ENCODE results near the gene VPS26B. TPM values are rescaled to one million over a fixed set of nuclear protein-coding genes. Genes with fewer than 3 reads are reported as not detected.

VPS26B gene
- total RNA-seq, 2 donors from 2014 or later: 37.8 to 45.1 TPM

GRCh38 chr11:134224710-134225664 is 516 bp downstream of the VPS26B start:
- no peaks in the 10 kb centered on the region for H3K9me3 ChIP-seq
- no peak for TF ChIP-seq CTCF (IDR thresholded peaks at IDR 0.05)
- H3K27ac ChIP-seq: peak overlapping the region; percentile 89 to 94
- no peaks in the 10 kb centered on the region for H3K36me3 ChIP-seq
- DNase-seq (ENCODE audit: low spot score) (peak; percentile 22), ATAC-seq (ENCODE audit: insufficient number of reproducible peaks, low FRiP score, low read depth) (peak; percentile 4)
- H3K27me3 ChIP-seq (replicated peaks; ENCODE audit: insufficient read depth): no peaks in the 10 kb centered on the region
- peaks cover 21 to 26% of the 10 kb centered on the region in 2 donors for H3K4me1 ChIP-seq (ENCODE audit: control insufficient read depth in 1 of 2, low read depth in 2 of 2)
- H3K4me3 ChIP-seq: peak overlapping the region; percentile 89

GRCh38 chr11:134226806-134227325 is 2.4 kb downstream of the VPS26B start:
- ATAC-seq (ENCODE audit: insufficient number of reproducible peaks, low FRiP score, low read depth) (no peak), DNase-seq (ENCODE audit: low spot score) (no peak)
- H3K9me3 ChIP-seq: no peaks in the 10 kb centered on the region
- H3K36me3 ChIP-seq: no peaks in the 10 kb centered on the region
- no peak overlapping the region for H3K27ac ChIP-seq
- TF ChIP-seq CTCF (IDR thresholded peaks at IDR 0.05): no peak
- peaks cover 21 to 26% of the 10 kb centered on the region in 2 donors for H3K4me1 ChIP-seq (ENCODE audit: control insufficient read depth in 1 of 2, low read depth in 2 of 2)
- no peaks in the 10 kb centered on the region for H3K27me3 ChIP-seq (replicated peaks; ENCODE audit: insufficient read depth)
- H3K4me3 ChIP-seq: peak overlapping the region; percentile 89

- Histone ChIP-seq H3K4me3 (no peak overlapping the region), H3K4me1 (ENCODE audit: control insufficient read depth in 1 of 2, low read depth in 2 of 2) (peaks cover 15 to 20% of the 10 kb centered on the region in 2 donors), H3K9me3 (no peaks in the 10 kb centered on the region), H3K27ac (no peak overlapping the region), H3K36me3 (no peaks in the 10 kb centered on the region), H3K27me3 (replicated peaks; ENCODE audit: insufficient read depth) (no peaks in the 10 kb centered on the region)
- no peak for TF ChIP-seq CTCF (IDR thresholded peaks at IDR 0.05)
- DNase-seq (ENCODE audit: low spot score) (no peak), ATAC-seq (ENCODE audit: insufficient number of reproducible peaks, low FRiP score, low read depth) (no peak)
Measured at GRCh38 chr11:134228625-134229024, 4.2 kb downstream of the VPS26B start.

- Histone ChIP-seq H3K36me3 (no peaks in the 10 kb centered on the region), H3K27ac (no peak overlapping the region), H3K4me3 (no peak overlapping the region), H3K27me3 (replicated peaks; ENCODE audit: insufficient read depth) (no peaks in the 10 kb centered on the region), H3K4me1 (ENCODE audit: control insufficient read depth in 1 of 2, low read depth in 2 of 2) (peaks cover 15 to 20% of the 10 kb centered on the region in 2 donors), H3K9me3 (no peaks in the 10 kb centered on the region)
- DNase-seq (ENCODE audit: low spot score) (no peak), ATAC-seq (ENCODE audit: insufficient number of reproducible peaks, low FRiP score, low read depth) (no peak)
- no peak for TF ChIP-seq CTCF (IDR thresholded peaks at IDR 0.05)
Measured at GRCh38 chr11:134229126-134229790, 4.8 kb downstream of the VPS26B start.

GRCh38 chr11:134230339-134230738 is 5.9 kb downstream of the VPS26B start:
- H3K36me3 ChIP-seq: no peaks in the 10 kb centered on the region
- no peak for ATAC-seq (ENCODE audit: insufficient number of reproducible peaks, low FRiP score, low read depth)
- no peaks in the 10 kb centered on the region for H3K9me3 ChIP-seq
- no peak for DNase-seq (ENCODE audit: low spot score)
- no peak overlapping the region for H3K4me3 ChIP-seq
- peaks cover 15 to 19% of the 10 kb centered on the region in 2 donors for H3K4me1 ChIP-seq (ENCODE audit: control insufficient read depth in 1 of 2, low read depth in 2 of 2)
- no peak for TF ChIP-seq CTCF (IDR thresholded peaks at IDR 0.05)
- H3K27ac ChIP-seq: no peak overlapping the region
- H3K27me3 ChIP-seq (replicated peaks; ENCODE audit: insufficient read depth): no peaks in the 10 kb centered on the region
